SK-N-MC (cell line): Measurements from ENCODE around the gene TRAPPC4.
"Not testable (repeated sequence)": the region's sequence is repeated elsewhere in the genome, so short reads cannot be mapped to it uniquely, and the experiment has no call there.

Experiments used
- EZH2 ChIP-seq: fragments of 200-600 bp; sonication (generic); IDR thresholded peaks from one replicate; pipeline ENCODE4 v1.6.1; 2017; ENCODE audit warnings: antibody characterized with exemption
- POLR2AphosphoS5 ChIP-seq: IDR thresholded peaks from 2 replicates; pipeline ENCODE4 v1.6.1; 2012; ENCODE audit warnings: mild to moderate bottlenecking, low read depth, low read length, borderline replicate concordance

- TF ChIP-seq POLR2AphosphoS5, EZH2: not testable (repeated sequence)
These were observed 27.0 kb upstream of the TRAPPC4 start for GRCh38 chr11:118991486-118992038.
